Transverse colon (tissue), 4 donors: Measurements from ENCODE around the gene ZDHHC14.

Experiments
- EP300 ChIP-seq: sonication (generic); formaldehyde crosslinking; IDR thresholded peaks from one replicate; pipeline ENCODE4 v1.6.1; 2017; ENCODE audit warnings: antibody characterized with exemption, low read depth
- POLR2A ChIP-seq: fragments of 450-650 bp; IDR thresholded peaks from one replicate; pipeline ENCODE4 v1.6.1; 2016; ENCODE audit warnings: antibody characterized with exemption, mild to moderate bottlenecking, moderate library complexity
- POLR2AphosphoS5 ChIP-seq, 3 donors: sonication (generic); formaldehyde crosslinking; IDR thresholded peaks; one replicate each; pipeline ENCODE4 v1.6.1; 2016; ENCODE audit warnings: antibody characterized with exemption in 3 of 3
- TF ChIP-seq, protein P1 (sequence below), 5 experiments: fragments of 200-600 bp in 3 of 5; fragments of 450-650 bp in 2 of 5; sonication (generic) in 3 of 5; IDR thresholded peaks; 1 replicate in 2 of 5; 2 replicates in 3 of 5; pipeline ENCODE4 v1.5.1; 2016 to 2017; ENCODE audit warnings: antibody characterized with exemption in 5 of 5, inconsistent platforms in 3 of 5, mild to moderate bottlenecking in 2 of 5, moderate library complexity in 1 of 5

DNA sequence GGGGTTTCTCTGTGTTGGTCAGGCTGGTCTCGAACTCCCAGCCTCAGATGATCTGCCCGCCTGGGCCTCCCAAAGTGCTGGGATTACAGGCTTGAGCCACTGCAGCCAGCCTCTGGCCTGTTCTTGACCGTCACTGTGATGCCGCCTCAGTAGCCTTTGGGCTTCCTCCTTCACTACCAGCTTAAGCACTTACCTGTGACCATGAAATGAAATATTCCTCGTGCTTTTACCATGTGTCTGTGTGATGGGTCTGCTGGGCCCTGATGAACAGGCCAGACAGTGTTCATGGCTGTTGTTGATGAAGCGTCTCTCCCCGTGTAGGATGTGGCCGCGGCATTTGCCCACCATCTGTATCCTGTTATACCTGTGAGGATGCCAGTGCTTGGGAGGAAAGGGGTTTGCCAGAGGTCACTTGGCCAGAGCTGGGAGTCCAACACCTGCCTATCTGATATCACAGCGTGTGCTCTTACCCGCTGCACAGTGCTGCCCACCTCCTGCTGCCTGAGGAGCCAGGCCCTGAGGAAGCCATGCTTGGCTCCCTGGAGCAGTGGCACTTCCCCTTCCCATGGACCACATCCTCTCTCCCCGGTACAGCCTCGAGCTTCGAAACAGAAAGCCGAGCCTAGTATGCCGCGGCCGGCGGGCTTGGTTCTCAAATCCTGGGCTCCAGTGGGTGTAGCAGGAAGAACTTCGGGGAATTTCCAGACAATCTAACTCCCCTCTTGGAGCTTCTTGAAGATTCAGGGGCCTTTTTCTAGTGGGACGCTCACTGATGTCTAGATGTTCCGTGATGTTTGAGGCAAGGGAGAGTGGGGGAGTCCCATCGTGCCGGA, 167.9 kb downstream of the ZDHHC14 start:
- no peak for TF ChIP-seq POLR2A
- TF ChIP-seq, protein P1, sequence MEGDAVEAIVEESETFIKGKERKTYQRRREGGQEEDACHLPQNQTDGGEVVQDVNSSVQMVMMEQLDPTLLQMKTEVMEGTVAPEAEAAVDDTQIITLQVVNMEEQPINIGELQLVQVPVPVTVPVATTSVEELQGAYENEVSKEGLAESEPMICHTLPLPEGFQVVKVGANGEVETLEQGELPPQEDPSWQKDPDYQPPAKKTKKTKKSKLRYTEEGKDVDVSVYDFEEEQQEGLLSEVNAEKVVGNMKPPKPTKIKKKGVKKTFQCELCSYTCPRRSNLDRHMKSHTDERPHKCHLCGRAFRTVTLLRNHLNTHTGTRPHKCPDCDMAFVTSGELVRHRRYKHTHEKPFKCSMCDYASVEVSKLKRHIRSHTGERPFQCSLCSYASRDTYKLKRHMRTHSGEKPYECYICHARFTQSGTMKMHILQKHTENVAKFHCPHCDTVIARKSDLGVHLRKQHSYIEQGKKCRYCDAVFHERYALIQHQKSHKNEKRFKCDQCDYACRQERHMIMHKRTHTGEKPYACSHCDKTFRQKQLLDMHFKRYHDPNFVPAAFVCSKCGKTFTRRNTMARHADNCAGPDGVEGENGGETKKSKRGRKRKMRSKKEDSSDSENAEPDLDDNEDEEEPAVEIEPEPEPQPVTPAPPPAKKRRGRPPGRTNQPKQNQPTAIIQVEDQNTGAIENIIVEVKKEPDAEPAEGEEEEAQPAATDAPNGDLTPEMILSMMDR (IDR thresholded peaks at IDR 0.05), result no peak
- no peak for TF ChIP-seq EP300
- no peak for TF ChIP-seq POLR2AphosphoS5 (IDR thresholded peaks at IDR 0.05)
